Spleen (tissue), 11 donors: ENCODE data around the gene C12orf57. TPM values are rescaled to one million over a fixed set of nuclear protein-coding genes. Genes with fewer than 3 reads are reported as not detected.

Experiments used
- DNase-seq: peaks from one replicate; pipeline ENCODE4 v3.0.0-alpha.2; 2020
- H3K27ac ChIP-seq, 8 donors: fragments of 200-600 bp; sonication (generic) in 7 of 8; 1 replicate in 4 of 8; 2 replicates in 4 of 8; pipeline versions ENCODE4 v1.5.0 to v1.8.0; 2016 to 2021; ENCODE audit warnings: inconsistent platforms in 4 of 8, mild to moderate bottlenecking in 4 of 8, moderate library complexity in 1 of 8
- H3K27me3 ChIP-seq, 7 donors: fragments of 200-600 bp; sonication (generic) in 6 of 7; replicated peaks in 1 of 7; 1 replicate in 4 of 7; 2 replicates in 3 of 7; pipeline versions ENCODE4 v1.5.0 to v1.8.0; 2016 to 2021; ENCODE audit warnings: inconsistent platforms in 3 of 7, mild to moderate bottlenecking in 1 of 7
- H3K36me3 ChIP-seq, 6 donors: fragments of 200-600 bp; sonication (generic) in 5 of 6; 1 replicate in 4 of 6; 2 replicates in 2 of 6; pipeline versions ENCODE4 v1.5.0 to v1.8.0; 2016 to 2021; ENCODE audit warnings: inconsistent platforms in 2 of 6
- H3K4me1 ChIP-seq, 6 donors: fragments of 200-600 bp; sonication (generic) in 5 of 6; 1 replicate in 3 of 6; 2 replicates in 3 of 6; pipeline versions ENCODE4 v1.5.0 to v1.8.0; 2016 to 2021; ENCODE audit warnings: inconsistent platforms in 3 of 6
- H3K4me3 ChIP-seq, 8 donors: fragments of 200-600 bp; sonication (generic) in 7 of 8; 1 replicate in 4 of 8; 2 replicates in 4 of 8; pipeline versions ENCODE4 v1.5.0 to v1.8.0; 2016 to 2021; ENCODE audit warnings: inconsistent platforms in 4 of 8, mild to moderate bottlenecking in 4 of 8, moderate library complexity in 2 of 8
- H3K9me3 ChIP-seq, 8 donors: fragments of 200-600 bp; sonication (generic) in 7 of 8; 1 replicate in 4 of 8; 2 replicates in 4 of 8; pipeline versions ENCODE4 v1.5.0 to v1.8.0; 2016 to 2021; ENCODE audit warnings: inconsistent platforms in 4 of 8
- POLR2A ChIP-seq, 3 donors: fragments of 450-650 bp; IDR thresholded peaks; one replicate each; pipeline ENCODE4 v1.5.1; 2017; ENCODE audit warnings: antibody characterized with exemption in 3 of 3, mild to moderate bottlenecking in 1 of 3
- POLR2AphosphoS5 ChIP-seq, 3 donors: sonication (generic); formaldehyde crosslinking; IDR thresholded peaks; one replicate each; pipeline ENCODE4 v1.5.1; 2017; ENCODE audit warnings: antibody characterized with exemption in 3 of 3
- WGBS, 5 donors: extraction: QIAGEN DNeasy Blood & Tissue Kit in 3 of 5; methylation state at CpG; one replicate each; pipeline versions ENCODE4 v1.1.5 to v1.1.7; 2013 to 2018; 5-methylcytosine and 5-hydroxymethylcytosine counted together
- intact Hi-C: fragments of 100-400 bp; cut with DNase I; formaldehyde crosslinking; loops from one replicate; pipeline ENCODE4 v1.15.0; 2023; ENCODE audit warnings: low total_unique reads
- polyA plus RNA-seq, 3 donors: library from polyadenylated mRNA; stranded (reverse); fragments of 200-250 nt; gene quantifications; one replicate each; pipeline ENCODE4 v1.2.1, GENCODE V29; 2013
- total RNA-seq, 7 donors: library from RNA; depleted of rRNA in 3 of 7; stranded (reverse); fragments of >200 nt in 3 of 7; fragmentation: NEBNext Ultra II Directional in 4 of 7; extraction: Animal tissue kit (Norgen Biotek cat#: 25700) in 4 of 7; gene quantifications; one replicate each; pipeline versions ENCODE4 v1.1.0 to v1.2.1, GENCODE V29; 2016 to 2021
- TF ChIP-seq, protein P1 (sequence below), 11 experiments: fragments of 200-600 bp in 7 of 11; fragments of 450-650 bp in 4 of 11; sonication (generic) in 4 of 11; IDR thresholded peaks in 8 of 11; conservative IDR thresholded peaks in 3 of 11; 1 replicate in 7 of 11; 2 replicates in 4 of 11; pipeline versions ENCODE4 v1.4.0 to v1.8.0; 2016 to 2021; ENCODE audit warnings: antibody characterized with exemption in 11 of 11, inconsistent platforms in 4 of 11, mild to moderate bottlenecking in 1 of 11
- donor health status: healthy with polysubstance abuse.
- donor health status: DM: no; HTN: no; CAD: no; lungs with moderate emphysema.
- donor health status: DM: no; HTN: no; CAD: no.
- donor health status: Bipolar disorder and iron deficiency.
- donor health status: healthy.
- donor health status: DM: no; HTN: no; CAD: no.
- donor health status: DM: yes; HTN: yes; CAD: no.

The C12orf57 gene
- total and polyA plus RNA-seq, 10 donors, result 79.2 to 364 (median 212) TPM

DNA sequence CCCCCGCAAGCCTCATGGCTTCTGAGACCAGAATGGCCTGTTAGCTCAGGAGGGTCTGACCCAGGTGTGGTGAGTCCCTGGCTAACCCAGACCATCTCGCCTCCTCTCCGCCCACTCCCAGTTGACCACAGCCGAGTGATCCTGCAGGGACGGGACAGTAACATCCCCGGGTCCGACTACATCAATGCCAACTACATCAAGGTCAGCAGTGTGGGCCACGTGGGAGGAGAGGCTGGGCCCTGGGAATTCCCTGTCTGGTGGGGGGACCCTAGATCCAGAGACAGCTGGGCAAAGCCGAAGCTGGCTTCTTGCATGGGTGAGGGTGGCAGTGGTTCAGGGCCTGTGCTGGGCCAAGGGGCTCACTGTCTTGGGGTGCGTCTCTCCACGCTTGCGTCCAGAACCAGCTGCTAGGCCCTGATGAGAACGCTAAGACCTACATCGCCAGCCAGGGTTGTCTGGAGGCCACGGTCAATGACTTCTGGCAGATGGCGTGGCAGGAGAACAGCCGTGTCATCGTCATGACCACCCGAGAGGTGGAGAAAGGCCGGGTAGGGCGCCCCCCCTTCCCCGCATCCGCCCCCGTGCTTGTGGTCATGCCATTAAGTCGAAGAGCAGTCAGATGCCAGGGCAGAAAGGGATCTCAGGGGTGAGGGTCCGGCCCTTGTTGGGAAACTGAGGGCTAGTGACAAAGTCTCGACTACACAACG lies 12.4 kb downstream of the C12orf57 start:
- peak overlapping the region in 3 of 8 donors; percentile 30 to 97 (median 91) for H3K4me3 ChIP-seq
- DNase-seq, result peak; percentile 88
- H3K4me1 ChIP-seq, result peaks cover 71 to 92% (median 84%) of the 10 kb centered on the region in 6 donors
- H3K9me3 ChIP-seq, result no peaks in the 10 kb centered on the region
- intact Hi-C loops, result no loop called here
- 43 to 70% (median 56%) methylated on average over 14 to 28 of the region's 28 CpGs for WGBS, 5 donors
- H3K27me3 ChIP-seq, result no peaks in the 10 kb centered on the region
- TF ChIP-seq, protein P1, sequence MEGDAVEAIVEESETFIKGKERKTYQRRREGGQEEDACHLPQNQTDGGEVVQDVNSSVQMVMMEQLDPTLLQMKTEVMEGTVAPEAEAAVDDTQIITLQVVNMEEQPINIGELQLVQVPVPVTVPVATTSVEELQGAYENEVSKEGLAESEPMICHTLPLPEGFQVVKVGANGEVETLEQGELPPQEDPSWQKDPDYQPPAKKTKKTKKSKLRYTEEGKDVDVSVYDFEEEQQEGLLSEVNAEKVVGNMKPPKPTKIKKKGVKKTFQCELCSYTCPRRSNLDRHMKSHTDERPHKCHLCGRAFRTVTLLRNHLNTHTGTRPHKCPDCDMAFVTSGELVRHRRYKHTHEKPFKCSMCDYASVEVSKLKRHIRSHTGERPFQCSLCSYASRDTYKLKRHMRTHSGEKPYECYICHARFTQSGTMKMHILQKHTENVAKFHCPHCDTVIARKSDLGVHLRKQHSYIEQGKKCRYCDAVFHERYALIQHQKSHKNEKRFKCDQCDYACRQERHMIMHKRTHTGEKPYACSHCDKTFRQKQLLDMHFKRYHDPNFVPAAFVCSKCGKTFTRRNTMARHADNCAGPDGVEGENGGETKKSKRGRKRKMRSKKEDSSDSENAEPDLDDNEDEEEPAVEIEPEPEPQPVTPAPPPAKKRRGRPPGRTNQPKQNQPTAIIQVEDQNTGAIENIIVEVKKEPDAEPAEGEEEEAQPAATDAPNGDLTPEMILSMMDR (IDR thresholded peaks at IDR 0.05 in 8 of 11, conservative IDR thresholded peaks at IDR 0.05 in 3 of 11), result no peak
- TF ChIP-seq POLR2AphosphoS5 (IDR thresholded peaks at IDR 0.05), result peak; percentile 17 to 75 (median 53)
- peaks cover 0 to 91% (median 55%) of the 10 kb centered on the region in 6 donors for H3K36me3 ChIP-seq
- peak overlapping the region; percentile 61 to 99 (median 96) for H3K27ac ChIP-seq

- peak overlapping the region in 2 of 8 donors; percentile 30 to 97 for H3K4me3 ChIP-seq
- H3K27ac ChIP-seq, result peak overlapping the region; percentile 61 to 99 (median 96)
- H3K36me3 ChIP-seq, result peaks cover 0 to 90% (median 57%) of the 10 kb centered on the region in 6 donors
- 66 to 82% (median 72%) methylated on average over 19 to 20 of the region's 20 CpGs for WGBS, 5 donors
- DNase-seq, result peak; percentile 82
- peaks cover 82 to 100% (median 94%) of the 10 kb centered on the region in 6 donors for H3K4me1 ChIP-seq
- TF ChIP-seq POLR2AphosphoS5 (IDR thresholded peaks at IDR 0.05), result peak; percentile 26 to 50 (median 31)
- TF ChIP-seq, protein P1 (IDR thresholded peaks at IDR 0.05 in 8 of 11, conservative IDR thresholded peaks at IDR 0.05 in 3 of 11), result no peak
- H3K27me3 ChIP-seq, result no peaks in the 10 kb centered on the region
- intact Hi-C loops, result no loop called here
- H3K9me3 ChIP-seq, result no peaks in the 10 kb centered on the region
These were observed 13.4 kb downstream of the C12orf57 start for GRCh38 chr12:6957151-6957701.

- intact Hi-C loops, result no loop called here
- H3K27ac ChIP-seq, result peak overlapping the region; percentile 61 to 99 (median 96)
- DNase-seq, result peak; percentile 82
- no peak for TF ChIP-seq POLR2A (IDR thresholded peaks at IDR 0.05)
- TF ChIP-seq, protein P1 (IDR thresholded peaks at IDR 0.05 in 8 of 11, conservative IDR thresholded peaks at IDR 0.05 in 3 of 11), result no peak
- peak; percentile 17 to 62 (median 26) for TF ChIP-seq POLR2AphosphoS5 (IDR thresholded peaks at IDR 0.05)
- H3K4me1 ChIP-seq, result peaks cover 86 to 100% (median 100%) of the 10 kb centered on the region in 6 donors
- H3K9me3 ChIP-seq, result no peaks in the 10 kb centered on the region
- whole genome bisulfite sequencing, 5 donors, result 70 to 77% (median 73%) methylated on average over 26 to 28 of the region's 28 CpGs
- peak overlapping the region in 7 of 8 donors; percentile 14 to 97 (median 29) for H3K4me3 ChIP-seq
- peaks cover 0 to 83% (median 57%) of the 10 kb centered on the region in 6 donors for H3K36me3 ChIP-seq
- no peaks in the 10 kb centered on the region for H3K27me3 ChIP-seq
These were observed 14.2 kb downstream of the C12orf57 start for GRCh38 chr12:6957741-6958608.
